Hypothalamus (tissue), 51 donors: ENCODE results near the gene PLXNC1.
"Not testable (repeated sequence)": the region's sequence is repeated elsewhere in the genome, so short reads cannot be mapped to it uniquely, and the experiment has no call there.

Source experiments
- DNase-seq, 51 donors: peaks; one replicate each; lab custom pipeline; 2025; lab: John Stamatoyannopoulos, UW

Gene PLXNC1

GRCh38 chr12:94280063-94280462 lies 131.7 kb downstream of the PLXNC1 start:
- no peak for DNase-seq

- DNase-seq = no peak
Observed at GRCh38 chr12:94282675-94283074, 134.3 kb downstream of the PLXNC1 start.

GRCh38 chr12:94284046-94284445 lies 135.7 kb downstream of the PLXNC1 start:
- no peak for DNase-seq

- no peak for DNase-seq
Observed at GRCh38 chr12:94284859-94285258, 136.5 kb downstream of the PLXNC1 start.

- peak in 1 of 51 donors; percentile 12 for DNase-seq
Observed at GRCh38 chr12:94285943-94286582, 137.7 kb downstream of the PLXNC1 start.

- no peak for DNase-seq
Observed at GRCh38 chr12:94286583-94287244, 138.3 kb downstream of the PLXNC1 start.

- no peak for DNase-seq
Observed at GRCh38 chr12:94287245-94287628, 138.9 kb downstream of the PLXNC1 start.

GRCh38 chr12:94289461-94290312 lies 141.3 kb downstream of the PLXNC1 start:
- DNase-seq = peak in 1 of 51 donors; percentile 58

GRCh38 chr12:94290353-94290752 lies 142.0 kb downstream of the PLXNC1 start:
- DNase-seq = no peak

- no peak for DNase-seq
Observed at GRCh38 chr12:94297096-94297699, 148.8 kb downstream of the PLXNC1 start.

GRCh38 chr12:94297876-94298505 lies 149.6 kb downstream of the PLXNC1 start:
- DNase-seq = no peak

- DNase-seq = no peak
Observed at GRCh38 chr12:94299846-94300245, 151.5 kb downstream of the PLXNC1 start.

- DNase-seq = no peak
Observed at GRCh38 chr12:94304012-94304411, 155.6 kb downstream of the PLXNC1 start.

GRCh38 chr12:94304566-94305061 lies 156.2 kb downstream of the PLXNC1 start:
- DNase-seq = no peak

GRCh38 chr12:94305130-94305957 lies 157.0 kb downstream of the PLXNC1 start:
- no peak for DNase-seq

GRCh38 chr12:94308612-94309011 lies 160.2 kb downstream of the PLXNC1 start:
- DNase-seq = no peak

- no peak for DNase-seq
Observed at GRCh38 chr12:94309373-94309772, 161.0 kb downstream of the PLXNC1 start.

- no peak for DNase-seq
Observed at GRCh38 chr12:94312378-94312777, 164.0 kb downstream of the PLXNC1 start.

- not testable (repeated sequence) for DNase-seq
Observed at GRCh38 chr12:94316600-94316999, 168.2 kb downstream of the PLXNC1 start.

- no peak for DNase-seq
Observed at GRCh38 chr12:94318181-94318580, 169.8 kb downstream of the PLXNC1 start.
